A204.1 (cell line): ENCODE measurements around the gene ZNF248.
"Not testable (repeated sequence)": the region's sequence is repeated elsewhere in the genome, so short reads cannot be mapped to it uniquely, and the experiment has no call there.

Experiments
- FAIRE-seq: peaks from 2 replicates; lab custom pipeline; 2012; peaks lifted over from hg19 to GRCh38; lab: Jason Lieb, UNC

ZNF248 gene

DNA sequence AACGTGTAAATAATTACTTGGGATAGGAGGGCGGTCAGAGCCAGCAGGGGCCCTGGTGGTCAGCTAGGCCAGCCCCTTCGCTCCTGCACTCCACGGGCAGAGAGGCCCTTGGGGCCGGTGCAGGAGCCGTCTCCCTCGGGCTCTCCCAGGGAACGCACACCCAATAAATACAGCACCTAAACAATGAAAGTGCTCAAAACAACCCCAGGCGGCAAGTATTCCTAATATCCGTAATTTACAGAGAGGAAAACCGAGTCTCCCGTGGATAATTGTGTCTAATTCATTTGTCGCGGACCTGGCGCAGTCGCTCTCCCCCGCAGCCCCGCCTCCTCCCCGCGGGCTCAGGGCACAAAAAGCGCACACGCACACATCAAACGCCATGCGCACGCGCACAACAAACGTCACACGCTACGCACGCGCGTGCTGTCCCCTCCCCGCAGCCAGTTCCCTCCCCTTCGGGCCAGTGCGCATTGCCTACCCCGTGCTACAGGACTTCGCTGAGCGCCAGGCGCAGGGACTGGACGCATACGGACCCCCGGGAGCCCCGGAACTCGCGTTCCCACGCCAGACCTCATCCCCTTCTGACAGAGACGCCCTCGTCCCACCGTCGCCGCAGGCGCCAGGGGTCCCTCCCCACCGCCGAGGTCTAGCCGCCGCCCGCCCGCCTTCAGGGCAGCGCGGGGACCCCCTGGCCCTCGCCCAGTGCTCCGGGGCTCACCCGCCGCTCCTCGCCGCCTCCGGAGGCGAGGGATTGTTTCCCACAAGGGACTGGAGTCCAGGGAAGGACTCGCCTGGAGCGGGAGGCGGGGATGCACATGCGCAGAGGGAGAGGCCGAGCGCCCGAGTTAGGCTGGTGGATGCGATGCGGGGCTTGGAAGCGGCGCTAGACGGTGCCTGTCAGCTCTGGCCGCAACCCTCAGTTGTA, at the start of gene ZNF248:
Gene ZNF248 (minus strand): TSS at position 324 of the 925 bp plus-strand sequence. CDS start 1,300 bp downstream, outside the sequence.
- peak; percentile 93 for FAIRE-seq

DNA sequence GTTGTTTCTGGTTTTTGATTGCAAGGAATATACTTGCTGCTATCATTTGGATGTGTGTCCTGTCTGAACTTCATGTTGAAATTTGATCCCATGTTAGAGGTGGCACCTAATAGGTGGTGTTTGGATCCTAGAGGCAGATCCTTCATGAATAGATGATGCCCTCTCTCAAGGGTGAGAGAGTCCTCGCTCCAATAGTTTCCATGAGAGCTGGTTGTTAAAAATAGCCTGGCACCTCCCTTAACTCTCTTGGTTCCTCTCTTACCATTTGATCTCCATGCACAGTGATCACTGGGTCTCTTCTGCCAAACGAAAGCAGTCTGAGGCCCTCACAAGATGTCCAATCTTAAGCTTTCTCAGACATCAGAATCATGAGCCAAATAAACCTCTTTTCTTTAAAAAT, 49.0 kb upstream of the ZNF248 start:
- FAIRE-seq: no peak

- no peak for FAIRE-seq
Measured at GRCh38 chr10:37896436-37896835, 39.0 kb upstream of the ZNF248 start.

DNA sequence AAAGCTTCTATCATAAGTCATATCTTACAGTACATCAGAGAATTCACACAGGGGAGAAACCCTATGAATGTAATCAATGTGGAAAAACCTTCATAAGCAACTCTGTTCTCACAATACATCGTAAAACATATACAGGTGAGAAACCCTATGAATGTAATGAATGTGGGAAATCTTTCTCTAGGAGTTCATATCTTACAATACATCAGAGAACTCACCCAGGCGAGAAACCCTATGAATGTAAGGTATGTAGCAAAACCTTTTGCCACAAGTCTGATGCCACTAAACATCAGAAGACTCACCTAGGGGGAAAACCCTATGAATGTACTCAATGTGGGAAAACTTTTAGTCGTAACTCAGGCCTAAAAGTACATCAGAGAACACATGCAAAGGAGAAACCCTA, 38.3 kb upstream of the ZNF248 start:
- no peak for FAIRE-seq

DNA sequence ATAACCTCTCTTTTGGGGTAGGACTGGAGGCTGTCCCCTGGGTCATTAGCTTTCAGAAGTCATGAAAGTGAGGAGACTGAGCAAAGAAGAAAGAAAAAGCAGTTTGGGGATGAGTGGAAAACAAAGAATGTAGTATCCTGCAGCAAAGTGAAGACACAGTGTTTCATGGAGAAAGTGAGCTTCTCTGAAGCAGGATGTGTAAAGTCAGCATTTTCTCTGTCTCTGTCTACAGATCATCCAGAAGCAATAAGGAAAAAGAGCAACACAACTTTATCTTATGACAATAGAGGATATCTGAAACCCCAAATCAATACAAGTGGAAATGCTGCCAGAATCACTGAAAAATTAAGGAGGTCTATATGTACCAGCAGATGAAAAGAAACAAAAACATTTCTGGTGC, 28.4 kb upstream of the ZNF248 start:
- no peak for FAIRE-seq

DNA sequence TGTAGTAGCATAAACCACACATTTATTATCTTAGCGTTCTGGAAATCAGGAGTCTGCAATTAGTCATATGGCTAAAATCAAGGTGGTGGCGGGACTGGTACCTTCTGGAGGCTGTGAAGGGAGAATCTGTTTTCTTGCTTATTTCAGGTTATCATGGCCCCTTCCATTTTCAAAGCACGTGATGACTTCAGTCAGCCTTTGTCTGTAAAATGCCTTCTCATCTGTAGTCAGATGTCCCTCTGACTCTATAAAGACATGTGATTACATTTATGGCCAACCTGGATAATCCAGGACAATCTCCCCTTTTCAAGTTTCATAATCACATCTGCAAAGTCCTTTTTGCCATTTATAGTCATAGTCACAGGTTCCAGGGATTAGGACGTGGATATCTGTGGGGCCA, 15.5 kb upstream of the ZNF248 start:
- no peak for FAIRE-seq

DNA sequence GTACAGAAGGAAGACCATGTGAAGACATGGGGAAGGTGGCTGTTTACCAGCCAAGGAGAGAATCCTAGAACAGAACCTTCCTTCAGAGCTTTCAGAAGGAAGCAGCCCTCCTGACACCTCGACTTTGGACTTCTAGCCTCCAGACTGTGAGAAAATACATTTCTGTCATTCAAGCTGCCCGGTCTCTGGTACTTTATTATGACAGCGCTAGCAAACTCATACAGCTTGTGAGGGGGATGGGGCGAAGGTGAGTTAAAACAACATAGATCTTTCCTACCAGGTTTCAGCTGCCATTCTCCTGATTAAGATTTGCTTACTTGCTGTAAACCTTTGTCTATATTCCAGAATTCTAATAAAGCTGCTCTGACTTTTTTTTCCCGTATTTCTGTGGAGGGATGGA, 14.9 kb upstream of the ZNF248 start:
- FAIRE-seq: no peak

- no peak for FAIRE-seq
Measured at GRCh38 chr10:37871568-37872251, 14.3 kb upstream of the ZNF248 start.

DNA sequence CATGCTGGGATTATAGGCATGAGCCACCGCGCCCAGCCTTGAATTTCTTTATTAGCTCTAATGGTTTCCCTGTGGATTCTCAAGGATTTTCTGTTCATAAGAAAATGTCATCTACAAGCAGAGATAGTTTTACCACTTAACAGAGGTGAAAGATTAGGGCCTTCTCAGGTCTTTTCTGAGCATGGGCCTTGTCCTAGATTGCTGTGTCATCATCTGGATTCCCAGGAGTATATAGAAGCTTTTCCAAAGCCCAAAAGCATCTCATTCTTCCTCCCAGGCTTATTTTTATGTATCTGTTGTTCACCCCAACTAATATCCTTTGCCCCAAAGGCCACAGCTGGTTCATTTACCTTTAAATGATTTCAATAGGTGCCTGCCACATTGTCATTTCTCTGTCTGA, 13.7 kb upstream of the ZNF248 start:
- no peak for FAIRE-seq

DNA sequence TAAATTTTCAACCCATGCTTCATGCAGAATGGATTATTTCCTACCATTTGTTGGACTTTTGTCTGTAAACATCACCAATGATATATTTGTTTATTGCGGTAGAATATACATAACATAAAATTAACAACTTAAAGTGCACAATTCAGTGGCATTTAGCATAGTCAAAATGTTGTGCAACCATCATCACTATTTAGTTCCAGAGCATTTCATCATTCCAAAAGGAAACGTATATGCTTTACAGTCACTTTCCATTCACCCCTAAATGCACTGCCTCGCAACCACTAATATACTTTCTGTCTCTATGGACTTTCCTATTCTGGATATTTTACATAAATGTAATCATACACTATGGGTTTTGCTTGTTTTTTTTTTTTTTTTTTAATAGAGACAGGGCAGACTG, 11.4 kb upstream of the ZNF248 start:
- FAIRE-seq: no peak

DNA sequence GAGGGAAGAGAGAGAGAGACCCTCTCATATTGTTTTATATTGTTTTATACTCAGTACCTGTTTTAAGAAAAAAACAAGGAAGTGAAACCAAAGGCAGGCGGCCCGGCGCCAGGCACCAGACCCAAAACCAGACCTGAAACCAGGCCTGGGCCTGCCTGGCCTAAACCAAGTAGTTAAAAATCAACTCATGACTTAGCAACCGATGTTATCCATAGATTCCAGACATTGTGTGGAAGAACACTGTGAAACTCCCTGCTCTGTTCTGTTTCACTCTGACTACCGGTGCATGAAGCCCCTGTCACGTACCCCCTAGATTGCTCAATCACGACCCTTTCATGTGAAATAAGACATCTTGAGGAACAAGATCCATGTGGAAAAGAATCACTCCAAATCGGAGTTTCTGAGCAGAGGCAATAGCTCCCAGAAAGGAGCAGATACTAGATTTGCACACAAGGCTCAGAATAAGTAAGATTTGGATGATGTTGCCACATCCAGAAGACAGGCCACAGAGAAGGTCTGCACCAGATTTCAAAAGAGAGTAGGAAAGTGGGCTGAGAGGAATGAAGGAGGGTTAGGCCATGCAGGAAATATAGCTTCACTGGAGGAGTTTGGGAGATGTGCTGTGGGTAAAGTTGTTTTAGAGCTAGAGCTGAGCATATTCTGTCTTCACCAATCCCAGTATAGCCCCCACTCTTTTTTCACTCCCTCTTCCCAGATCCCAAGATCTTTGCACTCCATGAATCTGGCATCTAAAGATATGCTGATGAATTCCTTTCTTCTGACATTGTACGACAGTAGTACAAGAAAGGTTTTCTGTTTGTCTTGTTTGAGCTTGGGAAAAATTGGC, 8.8 kb upstream of the ZNF248 start:
- no peak for FAIRE-seq

DNA sequence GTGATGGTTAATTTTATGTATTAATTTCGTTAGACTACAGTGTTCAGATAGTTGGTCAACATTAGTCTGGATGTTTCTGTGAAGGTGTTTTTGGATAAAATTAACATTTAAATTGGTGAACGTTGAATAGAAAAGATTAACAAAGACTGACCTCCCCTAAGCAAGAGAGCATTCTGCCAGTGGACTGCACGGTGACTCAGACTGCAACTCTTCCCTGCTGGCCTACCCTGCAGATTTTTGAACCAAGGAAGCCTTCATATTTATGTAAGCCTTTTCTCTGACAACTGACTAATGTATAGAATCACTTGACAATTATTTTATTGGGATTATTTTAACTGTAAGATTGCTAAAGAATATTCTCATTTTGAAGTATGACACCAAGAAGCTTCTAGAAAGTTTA, 7.9 kb upstream of the ZNF248 start:
- FAIRE-seq: no peak

DNA sequence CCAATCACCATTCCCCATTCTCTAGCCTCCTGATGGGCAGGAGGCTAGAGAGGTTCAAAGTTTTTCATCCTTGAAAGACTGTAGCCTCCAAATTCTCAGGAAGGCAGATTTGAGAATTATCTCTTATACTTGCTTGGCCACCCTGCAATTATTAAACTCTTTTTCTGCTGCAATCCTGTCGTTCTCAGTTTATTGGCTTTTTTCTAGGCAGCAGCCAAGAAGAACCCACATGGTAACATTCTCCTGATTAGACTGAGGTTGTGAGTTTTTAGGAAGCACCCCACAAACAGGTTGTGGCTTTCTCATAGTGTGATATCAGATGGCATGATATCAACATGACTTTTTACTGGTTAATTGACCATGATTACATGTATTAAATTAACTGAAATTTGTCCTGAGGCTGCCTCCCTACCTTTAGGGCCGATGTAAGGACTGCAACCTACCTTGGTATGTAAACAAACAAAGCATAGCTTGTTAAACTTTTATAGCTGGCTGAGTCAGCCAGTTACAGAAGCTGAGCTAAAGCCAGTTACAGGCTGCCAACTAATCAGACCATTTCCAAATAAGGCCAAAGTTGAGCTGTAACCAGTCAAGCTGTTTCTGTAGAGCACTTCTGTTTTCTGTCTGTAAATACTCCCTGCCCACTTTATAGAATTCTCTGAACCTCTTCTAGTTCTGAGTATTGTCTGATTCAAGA, 3.2 kb upstream of the ZNF248 start:
- no peak for FAIRE-seq

DNA sequence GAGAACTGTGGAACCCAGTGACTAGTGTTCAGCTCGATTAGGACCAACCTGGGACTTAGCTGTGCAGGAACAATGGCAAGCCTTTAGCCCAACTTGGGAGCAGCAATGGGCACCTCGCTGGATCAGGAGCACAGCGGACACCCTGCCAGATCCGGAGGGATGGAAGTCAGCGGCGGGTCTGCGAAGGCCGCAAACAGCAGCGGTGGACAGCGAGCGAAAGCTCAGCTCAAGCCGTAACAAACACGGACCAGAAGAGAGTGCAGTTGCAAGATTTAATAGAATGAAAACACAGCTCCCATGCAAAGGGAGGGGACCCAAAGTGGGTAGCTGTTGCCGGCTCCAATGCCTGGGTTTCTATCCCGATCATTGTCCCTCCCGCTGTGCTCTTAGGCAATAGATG, 1.9 kb upstream of the ZNF248 start:
- FAIRE-seq: not testable (repeated sequence)

GRCh38 chr10:37856881-37857286, 526 bp downstream of the ZNF248 start:
- FAIRE-seq: no peak

GRCh38 chr10:37855636-37856035, 1.8 kb downstream of the ZNF248 start:
- FAIRE-seq: no peak

GRCh38 chr10:37854626-37855025, 2.8 kb downstream of the ZNF248 start:
- no peak for FAIRE-seq

DNA sequence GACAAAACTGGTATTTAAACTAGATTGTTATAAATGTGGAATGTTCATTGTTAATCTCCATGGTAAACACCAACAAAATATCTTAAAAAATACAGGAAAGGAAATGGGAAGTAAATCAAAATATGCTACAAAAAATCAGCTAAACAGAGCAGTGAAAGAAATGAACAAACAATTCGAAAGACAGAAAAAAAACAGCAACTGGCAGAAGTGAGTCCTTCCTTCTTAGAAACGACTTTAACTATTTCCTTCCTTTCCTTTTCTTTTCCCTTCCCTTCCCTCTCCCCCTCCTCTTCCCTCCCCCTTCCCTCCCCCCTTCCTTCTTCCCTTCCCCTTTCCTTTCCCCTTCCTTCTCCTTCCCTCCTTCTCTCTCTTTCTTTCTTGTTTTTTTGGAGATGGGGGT, 12.8 kb downstream of the ZNF248 start:
- FAIRE-seq: no peak

- no peak for FAIRE-seq
Measured at GRCh38 chr10:37839243-37839642, 18.2 kb downstream of the ZNF248 start.

GRCh38 chr10:37831495-37832333, 25.7 kb downstream of the ZNF248 start:
- FAIRE-seq: no peak

DNA sequence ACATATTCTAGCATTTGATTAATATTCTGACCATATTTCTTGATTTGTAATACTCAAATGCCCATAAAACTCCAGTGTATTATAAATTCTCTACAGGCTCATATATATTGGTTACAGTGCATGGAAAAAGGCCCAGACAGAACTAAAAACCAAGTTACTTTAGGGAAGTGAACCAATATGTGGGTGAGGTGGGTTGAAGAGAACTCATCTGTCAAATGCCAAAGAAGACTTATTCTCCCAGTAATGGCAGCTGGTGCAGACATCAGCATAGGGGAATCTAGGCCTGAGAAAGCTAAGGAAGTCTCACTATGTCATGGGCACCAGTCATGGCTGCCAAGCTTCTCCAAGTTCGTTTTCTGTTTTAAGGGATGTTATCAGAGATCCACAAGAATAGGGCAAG, 30.6 kb downstream of the ZNF248 start:
- no peak for FAIRE-seq
